H1 (cell line): ENCODE data around the gene SRR. TPM values are rescaled to one million over a fixed set of nuclear protein-coding genes. Genes with fewer than 3 reads are reported as not detected.

Source experiments
- JUND ChIP-seq: IDR thresholded peaks from 2 replicates; pipeline ENCODE4 v1.6.1; 2011; ENCODE audit warnings: mild to moderate bottlenecking, improper control_type of control experiment, low read length
- POU5F1 ChIP-seq: IDR thresholded peaks from 2 replicates; pipeline ENCODE4 v1.6.1; 2011; ENCODE audit warnings: low read depth, mild to moderate bottlenecking, low read length, moderate library complexity
- SIRT6 ChIP-seq: IDR thresholded peaks from one replicate; pipeline ENCODE4 v1.7.1; 2012; ENCODE audit warnings: low read length, inconsistent platforms
- polyA plus RNA-seq, 7 experiments: library from polyadenylated mRNA; depleted of rRNA in 3 of 7; stranded (reverse) in 5 of 7; unstranded in 2 of 7; fragments of >200 nt in 5 of 7; fragments of 200-250 nt in 2 of 7; gene quantifications; 1 replicate in 5 of 7; 2 replicates in 1 of 7; 4 replicates in 1 of 7; pipeline versions ENCODE4 v1.2.1 to v1.2.3, GENCODE V29; 2011 to 2013; ENCODE audit warnings: missing spikeins in 2 of 7, mixed read lengths in 2 of 7
- total RNA-seq: library from RNA; stranded (reverse); fragmentation: NEBNext Ultra II Directional; extraction: Animal tissue kit (Norgen Biotek cat#: 25700); gene quantifications from 2 replicates; pipeline ENCODE4 v1.2.1, GENCODE V29; 2021
- TF ChIP-seq, protein P1 (sequence below): IDR thresholded peaks from 2 replicates; pipeline ENCODE4 v1.6.1; 2011; ENCODE audit warnings: low read length, improper control_type of control experiment

The SRR gene
- total and polyA plus RNA-seq, 2 of the 8 experiments (the other 6 are each of a cell fraction or from before 2014, with no cell fraction given), result 3.6 to 4.5 TPM

DNA sequence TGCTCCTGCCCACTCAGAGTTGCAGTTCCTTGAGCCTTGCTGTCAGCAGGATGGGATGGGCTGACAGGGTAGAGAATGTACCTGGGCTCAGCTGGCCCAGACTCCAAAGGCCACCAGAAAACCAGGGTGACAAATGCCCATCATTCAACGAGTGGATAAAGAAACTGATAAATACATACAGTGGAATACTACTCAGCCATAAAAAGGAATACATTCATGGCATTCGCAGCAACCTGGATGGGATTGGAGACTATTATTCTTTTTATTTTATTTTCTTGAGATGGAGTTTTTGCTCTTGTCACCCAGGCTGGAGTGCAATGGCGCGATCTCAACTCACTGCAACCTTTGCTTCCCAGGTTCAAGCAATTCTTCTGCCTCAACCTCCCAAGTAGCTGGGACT is 53.5 kb downstream of the SRR start (continued):
- TF ChIP-seq JUND, result no peak
- TF ChIP-seq, protein P1, sequence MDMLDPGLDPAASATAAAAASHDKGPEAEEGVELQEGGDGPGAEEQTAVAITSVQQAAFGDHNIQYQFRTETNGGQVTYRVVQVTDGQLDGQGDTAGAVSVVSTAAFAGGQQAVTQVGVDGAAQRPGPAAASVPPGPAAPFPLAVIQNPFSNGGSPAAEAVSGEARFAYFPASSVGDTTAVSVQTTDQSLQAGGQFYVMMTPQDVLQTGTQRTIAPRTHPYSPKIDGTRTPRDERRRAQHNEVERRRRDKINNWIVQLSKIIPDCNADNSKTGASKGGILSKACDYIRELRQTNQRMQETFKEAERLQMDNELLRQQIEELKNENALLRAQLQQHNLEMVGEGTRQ, result no peak
- no peak for TF ChIP-seq SIRT6
- no peak for TF ChIP-seq POU5F1
